Stimulated activated memory B cell treated with anti-CD40 and anti-IgM and Interleukin-4, amounts not matched to agents 10 μg/mL and 1 μg/mL and 100 μg/mL, for 72 hours (primary cell): Measurements from ENCODE around the gene PLA2G2E.
A peak's percentile ranks its signal among the peaks of the same experiment; 100 is the strongest.
"Not testable (repeated sequence)": the region's sequence is repeated elsewhere in the genome, so short reads cannot be mapped to it uniquely, and the experiment has no call there.

Experiments
- ATAC-seq: fragments of 150-1000 bp; cut with Tn5 transposase; 2 replicates; pipeline ENCODE4 v1.10.0; 2021
- H3K27ac Mint-ChIP-seq: one replicate; pipeline ENCODE4 v1.8.0; 2022; ENCODE audit warnings: mild to moderate bottlenecking, mixed read lengths
- H3K27me3 Mint-ChIP-seq: one replicate; pipeline ENCODE4 v1.8.0; 2022; ENCODE audit warnings: mixed read lengths
- H3K36me3 Mint-ChIP-seq: one replicate; pipeline ENCODE4 v1.8.0; 2022; ENCODE audit warnings: mixed read lengths
- H3K4me1 Mint-ChIP-seq: one replicate; pipeline ENCODE4 v1.8.0; 2022; ENCODE audit warnings: mixed read lengths
- H3K4me3 Mint-ChIP-seq: one replicate; pipeline ENCODE4 v1.8.0; 2022; ENCODE audit warnings: mild to moderate bottlenecking, moderate library complexity, mixed read lengths
- H3K9me3 Mint-ChIP-seq: one replicate; pipeline ENCODE4 v1.8.0; 2022; ENCODE audit warnings: mixed read lengths

Gene PLA2G2E

DNA sequence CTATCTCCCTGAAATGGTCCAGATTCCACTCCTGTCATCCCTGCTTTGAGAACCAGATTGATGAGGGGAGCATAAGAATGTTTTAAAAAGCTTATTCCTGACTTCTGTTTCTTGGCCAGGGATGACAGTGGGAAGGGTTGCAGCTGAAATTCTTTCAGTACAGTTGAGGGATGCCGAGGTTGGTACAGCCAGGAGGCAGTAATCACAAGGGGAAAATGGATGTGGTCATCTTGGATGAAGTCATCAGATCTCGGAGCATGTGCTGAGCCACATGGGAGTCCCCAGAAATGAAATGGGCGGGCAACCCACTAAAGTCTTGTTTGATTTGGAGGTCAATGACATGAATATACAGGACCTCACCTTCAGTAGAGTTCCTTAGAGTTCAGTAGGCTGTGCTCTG, 18.7 kb upstream of the PLA2G2E start:
- Mint-ChIP-seq H3K9me3 (peaks cover 3% of the 10 kb centered on the region), H3K27ac (no peak overlapping the region), H3K36me3 (no peaks in the 10 kb centered on the region), H3K27me3 (peaks cover 16% of the 10 kb centered on the region), H3K4me1 (no peaks in the 10 kb centered on the region), H3K4me3 (no peak overlapping the region)
- no peak for ATAC-seq

- peaks cover 3% of the 10 kb centered on the region for H3K9me3 Mint-ChIP-seq
- H3K4me3 Mint-ChIP-seq: no peak overlapping the region
- no peak for ATAC-seq
- H3K4me1 Mint-ChIP-seq: peaks cover 4% of the 10 kb centered on the region
- peaks cover 16% of the 10 kb centered on the region for H3K27me3 Mint-ChIP-seq
- no peaks in the 10 kb centered on the region for H3K36me3 Mint-ChIP-seq
- H3K27ac Mint-ChIP-seq: no peak overlapping the region
Measured at GRCh38 chr1:19941206-19941568, 17.8 kb upstream of the PLA2G2E start.

DNA sequence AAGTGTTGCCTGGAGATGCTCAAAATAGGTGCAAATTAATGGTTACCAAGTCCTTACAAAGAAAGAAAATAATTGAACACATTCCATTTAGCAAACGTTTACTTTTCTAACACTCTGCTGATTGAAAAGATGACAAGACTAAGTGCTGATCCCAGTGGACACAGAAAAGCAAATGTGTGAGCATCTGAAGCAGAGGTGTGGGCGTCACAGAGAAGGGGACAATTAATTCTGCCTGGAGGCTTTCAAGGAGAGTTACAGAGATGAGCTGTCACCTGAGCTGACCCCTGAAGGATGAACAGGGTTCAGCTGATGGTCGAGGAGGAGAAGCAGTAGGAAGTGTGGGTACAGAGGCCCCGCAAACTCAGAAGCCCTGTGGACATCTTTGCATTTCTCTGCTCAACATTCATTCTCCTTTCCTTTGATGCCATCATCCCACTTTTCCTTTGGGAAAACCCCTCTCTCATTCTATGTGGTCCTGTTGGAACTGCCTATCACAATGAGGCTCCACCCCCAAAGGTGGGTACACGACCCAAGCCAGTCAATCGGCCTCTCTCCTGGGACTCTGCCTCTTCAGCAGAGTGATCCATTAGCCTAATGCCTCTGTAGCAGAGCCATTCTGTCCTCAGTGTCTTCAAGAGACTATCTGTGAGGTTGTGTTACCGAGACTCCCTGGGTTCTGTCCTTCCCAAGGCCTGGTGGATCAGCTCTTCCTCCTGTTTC, 17.2 kb upstream of the PLA2G2E start:
- H3K4me3 Mint-ChIP-seq: no peak overlapping the region
- H3K27me3 Mint-ChIP-seq: peaks cover 16% of the 10 kb centered on the region
- H3K9me3 Mint-ChIP-seq: peaks cover 3% of the 10 kb centered on the region
- H3K36me3 Mint-ChIP-seq: no peaks in the 10 kb centered on the region
- H3K4me1 Mint-ChIP-seq: peaks cover 8% of the 10 kb centered on the region
- no peak for ATAC-seq
- no peak overlapping the region for H3K27ac Mint-ChIP-seq

- H3K27me3 Mint-ChIP-seq: no peaks in the 10 kb centered on the region
- H3K36me3 Mint-ChIP-seq: no peaks in the 10 kb centered on the region
- no peak overlapping the region for H3K27ac Mint-ChIP-seq
- no peak overlapping the region for H3K4me3 Mint-ChIP-seq
- ATAC-seq: no peak
- H3K4me1 Mint-ChIP-seq: peaks cover 8% of the 10 kb centered on the region
- H3K9me3 Mint-ChIP-seq: peaks cover 3% of the 10 kb centered on the region
Measured at GRCh38 chr1:19938472-19938871, 15.1 kb upstream of the PLA2G2E start.

- Mint-ChIP-seq H3K27ac (no peak overlapping the region), H3K27me3 (no peaks in the 10 kb centered on the region), H3K4me3 (no peak overlapping the region), H3K4me1 (peaks cover 8% of the 10 kb centered on the region), H3K36me3 (peaks cover 7% of the 10 kb centered on the region), H3K9me3 (peaks cover 18% of the 10 kb centered on the region)
- peak; percentile 66 for ATAC-seq
Measured at GRCh38 chr1:19936061-19936750, 12.8 kb upstream of the PLA2G2E start.

DNA sequence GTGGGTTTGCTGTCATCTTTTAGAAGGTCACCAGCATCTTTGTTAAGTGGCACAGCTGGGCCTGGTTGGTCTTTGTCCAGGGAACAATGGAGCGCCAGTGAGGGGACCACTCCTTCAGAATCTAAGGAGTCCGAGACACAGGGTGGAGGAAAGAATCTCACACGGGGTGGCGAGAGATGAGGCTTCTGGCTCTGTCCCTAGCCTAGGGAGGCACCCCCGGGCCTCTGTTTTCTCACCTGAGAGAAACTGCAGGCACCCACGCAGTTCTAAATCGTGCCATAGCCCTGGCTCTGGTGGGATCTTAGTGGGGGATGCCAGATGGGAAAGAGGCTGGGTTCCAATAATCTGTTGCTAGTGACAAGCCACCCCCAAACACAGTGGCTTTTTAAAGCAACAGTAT, 10.9 kb upstream of the PLA2G2E start:
- Mint-ChIP-seq H3K36me3 (peaks cover 7% of the 10 kb centered on the region), H3K4me3 (no peak overlapping the region), H3K9me3 (peaks cover 20% of the 10 kb centered on the region), H3K27me3 (no peaks in the 10 kb centered on the region), H3K27ac (no peak overlapping the region), H3K4me1 (peaks cover 8% of the 10 kb centered on the region)
- no peak for ATAC-seq

DNA sequence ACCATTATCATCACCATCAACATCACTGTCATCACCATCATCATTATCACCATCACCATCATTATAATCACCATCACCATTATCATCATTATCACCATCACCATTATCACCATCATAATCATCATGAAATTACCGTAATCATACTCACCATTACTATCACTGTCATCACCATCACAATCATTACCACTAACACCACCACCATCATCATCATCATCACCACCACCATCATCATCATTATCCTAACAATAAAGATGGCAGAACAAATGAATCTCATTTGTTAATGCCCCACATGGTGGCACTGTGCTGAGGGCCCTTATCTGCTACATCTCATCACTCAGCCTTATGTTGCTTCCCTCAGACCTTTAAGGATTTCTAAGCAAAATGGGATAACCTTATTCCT, 9.4 kb upstream of the PLA2G2E start:
- Mint-ChIP-seq H3K36me3 (peaks cover 7% of the 10 kb centered on the region), H3K9me3 (peaks cover 17% of the 10 kb centered on the region), H3K27ac (no peak overlapping the region), H3K27me3 (no peaks in the 10 kb centered on the region), H3K4me1 (peaks cover 8% of the 10 kb centered on the region), H3K4me3 (no peak overlapping the region)
- ATAC-seq: no peak

- H3K4me1 Mint-ChIP-seq, ATAC-seq, H3K4me3 Mint-ChIP-seq, H3K27ac Mint-ChIP-seq, H3K36me3 Mint-ChIP-seq: not testable (repeated sequence)
- peaks cover 15% of the 10 kb centered on the region for H3K27me3 Mint-ChIP-seq
- peaks cover 12% of the 10 kb centered on the region for H3K9me3 Mint-ChIP-seq
Measured at GRCh38 chr1:19927130-19927421, 3.7 kb upstream of the PLA2G2E start.

GRCh38 chr1:19926296-19927129, 3.1 kb upstream of the PLA2G2E start:
- Mint-ChIP-seq H3K9me3 (peaks cover 8% of the 10 kb centered on the region), H3K27ac (no peak overlapping the region), H3K27me3 (peaks cover 15% of the 10 kb centered on the region), H3K4me3 (no peak overlapping the region), H3K4me1 (no peaks in the 10 kb centered on the region), H3K36me3 (no peaks in the 10 kb centered on the region)
- no peak for ATAC-seq

DNA sequence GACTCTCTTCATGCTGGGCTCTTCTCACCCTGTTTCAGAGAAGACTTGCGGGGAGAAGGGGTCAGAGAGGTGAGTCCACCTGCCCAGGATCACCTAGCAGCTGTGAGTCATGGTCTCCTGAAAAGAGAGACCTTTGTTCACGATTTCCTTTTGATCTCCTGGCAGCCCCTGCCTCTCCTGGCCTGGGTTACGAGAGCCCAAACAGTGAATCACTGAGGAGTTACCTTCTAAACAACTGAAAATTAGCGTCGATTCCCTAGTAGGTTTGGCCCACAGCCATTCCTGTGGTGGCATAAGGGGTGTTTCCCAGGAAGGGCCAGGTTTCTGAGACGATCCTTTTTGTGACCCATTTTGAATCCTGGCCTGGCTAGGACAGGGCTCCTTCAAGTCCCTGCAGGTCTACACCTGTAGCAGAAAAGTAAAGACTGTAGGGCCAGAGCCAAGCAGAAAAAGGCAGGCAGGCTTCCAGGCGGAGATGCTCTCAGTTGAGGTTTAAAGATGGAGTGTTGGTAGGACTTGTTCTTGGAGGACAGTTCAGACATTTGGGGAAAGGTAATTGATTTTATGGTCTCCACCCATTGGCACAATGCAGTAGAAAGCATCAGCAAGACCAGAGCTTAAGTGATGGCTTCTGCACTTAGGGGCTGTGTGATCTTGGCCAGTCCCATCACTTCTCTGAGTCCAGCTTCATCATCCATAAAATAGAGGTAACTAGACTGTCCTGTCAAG, 2.1 kb upstream of the PLA2G2E start:
- no peak overlapping the region for H3K4me3 Mint-ChIP-seq
- peaks cover 15% of the 10 kb centered on the region for H3K27me3 Mint-ChIP-seq
- ATAC-seq: no peak
- no peak overlapping the region for H3K27ac Mint-ChIP-seq
- H3K36me3 Mint-ChIP-seq: no peaks in the 10 kb centered on the region
- peaks cover 5% of the 10 kb centered on the region for H3K9me3 Mint-ChIP-seq
- H3K4me1 Mint-ChIP-seq: no peaks in the 10 kb centered on the region

DNA sequence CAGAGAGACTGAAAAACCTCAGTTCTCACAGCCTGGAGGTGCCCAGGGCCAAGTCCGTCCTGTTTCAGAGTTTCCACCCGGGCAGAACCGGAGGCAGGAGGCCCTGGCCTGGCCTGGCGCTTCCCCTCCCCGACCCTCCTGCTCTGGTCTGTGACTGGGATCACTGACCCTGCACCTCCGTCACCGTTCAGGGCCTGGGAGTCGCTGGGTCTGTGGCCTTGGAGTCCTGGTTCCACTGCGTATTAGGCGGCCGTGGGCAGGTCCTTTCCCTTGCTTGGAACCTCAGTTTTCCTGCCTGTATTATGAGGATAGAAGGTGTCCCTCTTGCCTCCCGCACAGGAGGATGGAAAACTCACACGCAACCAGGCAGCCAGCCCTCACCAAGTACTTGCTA, 533 bp upstream of the PLA2G2E start:
- Mint-ChIP-seq H3K9me3 (peaks cover 3% of the 10 kb centered on the region), H3K36me3 (no peaks in the 10 kb centered on the region), H3K27ac (no peak overlapping the region), H3K4me3 (no peak overlapping the region), H3K27me3 (peaks cover 15% of the 10 kb centered on the region), H3K4me1 (no peaks in the 10 kb centered on the region)
- no peak for ATAC-seq

DNA sequence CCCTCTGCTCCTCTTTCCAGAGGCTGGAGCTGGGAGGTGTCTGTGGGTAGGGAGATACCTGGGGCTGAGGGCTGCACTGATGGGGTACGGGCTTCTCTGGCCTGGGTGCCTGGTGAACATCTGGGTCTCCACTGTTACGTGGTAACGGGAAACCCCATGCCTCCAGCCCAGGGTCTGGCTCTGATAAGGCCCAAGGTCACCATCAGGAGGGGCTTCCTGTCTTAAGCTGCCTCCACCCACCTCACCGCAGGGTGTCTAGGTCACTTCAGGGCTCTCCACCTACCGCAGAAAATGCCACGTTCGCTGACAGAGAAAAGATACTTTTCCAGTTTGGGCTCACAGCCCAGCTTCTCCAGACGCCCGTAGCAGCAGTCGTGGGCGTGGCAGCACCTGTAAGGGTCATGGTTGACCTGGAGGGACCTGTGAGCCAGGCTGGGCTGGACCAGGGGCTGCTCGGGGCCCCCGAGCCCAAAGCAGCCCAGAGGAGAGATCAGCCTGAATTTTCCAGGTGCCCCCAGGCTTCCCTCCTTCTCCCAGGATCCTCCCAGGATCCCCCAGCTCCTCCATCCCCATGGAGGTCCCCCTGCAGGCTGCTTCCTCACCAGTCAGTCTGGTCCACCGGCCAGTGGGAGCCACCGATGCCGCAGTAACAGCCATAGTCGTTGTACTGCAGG, 1.3 kb downstream of the PLA2G2E start:
- peaks cover 3% of the 10 kb centered on the region for H3K9me3 Mint-ChIP-seq
- no peak overlapping the region for H3K4me3 Mint-ChIP-seq
- H3K27ac Mint-ChIP-seq: no peak overlapping the region
- no peak for ATAC-seq
- H3K27me3 Mint-ChIP-seq: peaks cover 15% of the 10 kb centered on the region
- H3K36me3 Mint-ChIP-seq: no peaks in the 10 kb centered on the region
- H3K4me1 Mint-ChIP-seq: peaks cover 9% of the 10 kb centered on the region

GRCh38 chr1:19921310-19921709, 2.1 kb downstream of the PLA2G2E start:
- H3K36me3 Mint-ChIP-seq: no peaks in the 10 kb centered on the region

GRCh38 chr1:19920132-19920710, 3.2 kb downstream of the PLA2G2E start:
- no peaks in the 10 kb centered on the region for H3K36me3 Mint-ChIP-seq
- H3K27me3 Mint-ChIP-seq: peaks cover 15% of the 10 kb centered on the region
- no peak overlapping the region for H3K27ac Mint-ChIP-seq
- H3K9me3 Mint-ChIP-seq: no peaks in the 10 kb centered on the region
- ATAC-seq: no peak
- H3K4me3 Mint-ChIP-seq: no peak overlapping the region
- peaks cover 9% of the 10 kb centered on the region for H3K4me1 Mint-ChIP-seq

More at GRCh38 chr1:19921310-19921709, 2.1 kb downstream of the PLA2G2E start:
- no peak overlapping the region for H3K4me3 Mint-ChIP-seq
- H3K9me3 Mint-ChIP-seq: peaks cover 2% of the 10 kb centered on the region
- H3K4me1 Mint-ChIP-seq: peaks cover 9% of the 10 kb centered on the region
- ATAC-seq: no peak
- H3K27ac Mint-ChIP-seq: no peak overlapping the region
- peaks cover 15% of the 10 kb centered on the region for H3K27me3 Mint-ChIP-seq
